Spleen (tissue), 7 donors: ENCODE results near the gene TP73.

Source experiments
- POLR2A ChIP-seq, 3 donors: fragments of 450-650 bp; IDR thresholded peaks; one replicate each; pipeline ENCODE4 v1.5.1; 2017; ENCODE audit warnings: antibody characterized with exemption in 3 of 3, mild to moderate bottlenecking in 1 of 3
- POLR2AphosphoS5 ChIP-seq, 3 donors: sonication (generic); formaldehyde crosslinking; IDR thresholded peaks; one replicate each; pipeline ENCODE4 v1.5.1; 2017; ENCODE audit warnings: antibody characterized with exemption in 3 of 3
- TF ChIP-seq, protein P1 (sequence below), 11 experiments: fragments of 200-600 bp in 7 of 11; fragments of 450-650 bp in 4 of 11; sonication (generic) in 4 of 11; IDR thresholded peaks in 8 of 11; conservative IDR thresholded peaks in 3 of 11; 1 replicate in 7 of 11; 2 replicates in 4 of 11; pipeline versions ENCODE4 v1.4.0 to v1.8.0; 2016 to 2021; ENCODE audit warnings: antibody characterized with exemption in 11 of 11, inconsistent platforms in 4 of 11, mild to moderate bottlenecking in 1 of 11
- donor health status: DM: no; HTN: no; CAD: no; lungs with moderate emphysema.
- donor health status: DM: no; HTN: no; CAD: no.
- donor health status: DM: no; HTN: no; CAD: no.

DNA sequence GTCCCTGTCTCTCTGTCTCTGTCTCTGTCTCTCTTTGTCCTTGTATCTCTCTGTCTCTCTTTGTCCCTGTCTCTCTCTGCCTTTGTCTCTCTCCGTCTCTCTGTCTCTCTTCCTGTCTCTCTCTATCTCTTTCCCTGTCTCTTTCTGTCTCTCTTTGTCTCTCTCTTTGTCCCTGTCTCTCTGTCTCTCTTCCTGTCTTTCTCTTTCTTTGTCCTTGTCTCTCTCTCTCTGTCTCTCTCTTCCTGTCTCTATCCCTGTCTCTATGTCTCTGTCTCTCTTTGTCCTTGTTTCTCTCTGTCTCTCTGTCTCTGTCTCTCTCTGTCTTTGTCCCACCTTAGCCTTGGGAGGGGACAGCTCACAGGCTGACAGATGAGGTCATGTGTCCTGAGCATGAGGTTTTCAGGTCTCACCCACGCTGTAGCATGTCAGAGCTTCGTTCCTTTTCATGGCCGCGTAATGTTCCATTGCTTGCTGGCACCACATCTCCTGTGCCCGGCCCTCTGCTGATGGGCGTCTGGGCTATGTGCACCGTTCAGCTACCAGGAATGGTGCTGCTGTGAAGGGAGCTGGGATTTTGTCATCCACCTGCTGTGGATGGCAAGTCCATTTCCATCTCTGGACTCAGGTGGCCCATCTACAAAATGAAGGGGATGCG, 27.6 kb downstream of the TP73 start:
- TF ChIP-seq, protein P1, sequence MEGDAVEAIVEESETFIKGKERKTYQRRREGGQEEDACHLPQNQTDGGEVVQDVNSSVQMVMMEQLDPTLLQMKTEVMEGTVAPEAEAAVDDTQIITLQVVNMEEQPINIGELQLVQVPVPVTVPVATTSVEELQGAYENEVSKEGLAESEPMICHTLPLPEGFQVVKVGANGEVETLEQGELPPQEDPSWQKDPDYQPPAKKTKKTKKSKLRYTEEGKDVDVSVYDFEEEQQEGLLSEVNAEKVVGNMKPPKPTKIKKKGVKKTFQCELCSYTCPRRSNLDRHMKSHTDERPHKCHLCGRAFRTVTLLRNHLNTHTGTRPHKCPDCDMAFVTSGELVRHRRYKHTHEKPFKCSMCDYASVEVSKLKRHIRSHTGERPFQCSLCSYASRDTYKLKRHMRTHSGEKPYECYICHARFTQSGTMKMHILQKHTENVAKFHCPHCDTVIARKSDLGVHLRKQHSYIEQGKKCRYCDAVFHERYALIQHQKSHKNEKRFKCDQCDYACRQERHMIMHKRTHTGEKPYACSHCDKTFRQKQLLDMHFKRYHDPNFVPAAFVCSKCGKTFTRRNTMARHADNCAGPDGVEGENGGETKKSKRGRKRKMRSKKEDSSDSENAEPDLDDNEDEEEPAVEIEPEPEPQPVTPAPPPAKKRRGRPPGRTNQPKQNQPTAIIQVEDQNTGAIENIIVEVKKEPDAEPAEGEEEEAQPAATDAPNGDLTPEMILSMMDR (IDR thresholded peaks at IDR 0.05 in 8 of 11, conservative IDR thresholded peaks at IDR 0.05 in 3 of 11) = no peak
- TF ChIP-seq POLR2AphosphoS5 (IDR thresholded peaks at IDR 0.05) (no peak), POLR2A (IDR thresholded peaks at IDR 0.05) (no peak)
